CD4-positive, alpha-beta T cell treated with Interleukin-17A for 4 hours (primary cell): ENCODE results near the gene IFNG.

ENCODE experiments used
- DNase-seq: peaks from one replicate; pipeline ENCODE4 v3.0.0-alpha.2; 2020; ENCODE audit warnings: mixed read lengths

The IFNG gene

GRCh38 chr12:68111995-68112394, 47.5 kb downstream of the IFNG start:
- DNase-seq: no peak

GRCh38 chr12:68109444-68110217, 49.9 kb downstream of the IFNG start:
- DNase-seq: no peak

DNA sequence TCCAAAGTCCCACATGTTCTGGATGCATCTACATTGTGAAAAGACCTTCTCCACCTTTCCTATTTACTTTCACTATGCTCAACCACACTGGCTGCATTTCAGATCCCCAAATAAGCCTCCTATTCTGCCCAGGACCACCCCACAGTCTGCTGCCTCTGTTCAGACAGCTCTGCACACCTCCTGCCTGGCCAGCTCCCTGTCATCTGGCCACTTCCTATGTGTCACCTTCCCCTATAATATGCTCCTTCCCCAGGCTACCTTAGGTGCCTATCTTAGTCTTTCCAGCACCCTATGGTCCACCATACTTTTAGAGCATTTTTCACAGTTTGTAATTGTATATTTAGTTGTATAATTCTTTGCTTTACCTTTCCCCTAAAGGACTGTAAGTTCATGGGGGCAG, 50.5 kb downstream of the IFNG start:
- no peak for DNase-seq

DNA sequence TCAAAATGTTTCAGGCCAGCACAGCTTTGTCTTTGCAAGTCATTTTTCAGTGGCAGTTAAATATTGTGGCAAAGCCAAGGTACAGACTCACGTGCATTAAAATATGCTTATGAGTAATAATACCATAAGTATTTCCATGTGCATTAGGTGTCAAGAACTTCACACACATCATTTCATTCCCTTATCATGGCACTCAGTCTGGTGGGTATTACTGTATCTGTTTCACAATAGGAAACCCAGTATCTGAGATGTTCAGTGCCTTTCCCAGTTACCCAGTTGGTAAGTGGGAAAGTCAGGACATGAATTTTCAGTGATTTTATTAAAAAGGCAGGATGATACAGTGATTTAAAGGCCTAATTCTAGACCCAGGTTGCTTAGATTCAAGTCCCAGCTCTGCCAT, 52.9 kb downstream of the IFNG start:
- DNase-seq: no peak

DNA sequence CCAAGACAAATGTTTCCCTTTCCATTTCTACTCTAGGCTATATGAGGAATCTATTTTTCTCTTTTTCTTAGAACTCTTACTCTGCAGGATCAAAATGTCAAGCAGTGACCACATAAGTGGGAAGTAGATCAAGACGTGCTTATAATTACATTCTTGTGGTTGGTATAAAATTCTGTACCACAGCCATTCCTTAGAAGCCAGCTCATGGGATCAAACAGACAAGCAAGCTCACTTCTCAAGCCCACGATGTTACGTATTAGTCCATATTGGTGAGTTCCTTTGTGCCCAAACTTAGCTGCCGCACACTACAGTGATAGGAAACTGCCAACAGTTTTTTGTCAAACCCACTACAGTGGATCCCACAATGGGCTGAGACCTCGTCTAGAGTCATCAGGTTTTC, 53.4 kb downstream of the IFNG start:
- no peak for DNase-seq
